OCI-LY3 (cell line): ENCODE results near the gene ZNF597.

ENCODE experiments used
- H2AFZ ChIP-seq: fragments of 200-600, 300-600 bp; shearing (Covaris generic); 2 replicates; pipeline ENCODE4 v1.6.0; 2014; ENCODE audit warnings: antibody characterized with exemption, low read depth, low read length
- H3K27ac ChIP-seq: fragments of 200-600, 300-600 bp; sonication (generic); 2 replicates; pipeline ENCODE4 v1.5.1; 2014; ENCODE audit warnings: mild to moderate bottlenecking, low read length, moderate library complexity, mixed read lengths
- H3K27me3 ChIP-seq: fragments of 200-600, 300-600 bp; sonication (generic); 2 replicates; pipeline ENCODE4 v1.6.1; 2014; ENCODE audit warnings: low read depth, low read length, mixed read lengths
- H3K36me3 ChIP-seq: fragments of 200-600, 300-600 bp; sonication (generic); replicated peaks from 2 replicates; pipeline ENCODE3; 2014; ENCODE audit warnings: low read depth, low read length, mixed read lengths
- H3K4me1 ChIP-seq: fragments of 300-600, 200-600 bp; sonication (generic); 2 replicates; pipeline ENCODE4 v1.6.1; 2014; ENCODE audit warnings: low read length, mixed read lengths
- H3K4me2 ChIP-seq: fragments of 200-600, 300-600 bp; sonication (generic); 2 replicates; pipeline ENCODE4 v1.6.1; 2014; ENCODE audit warnings: low read length, mixed read lengths
- H3K4me3 ChIP-seq: fragments of 300-600, 200-600 bp; sonication (generic); 2 replicates; pipeline ENCODE4 v1.5.1; 2014; ENCODE audit warnings: antibody characterized with exemption, mild to moderate bottlenecking, low read length, moderate library complexity
- H3K79me2 ChIP-seq: fragments of 300-600, 200-600 bp; shearing (Covaris generic); 2 replicates; pipeline ENCODE4 v1.6.1; 2014; ENCODE audit warnings: mild to moderate bottlenecking, low read length, mixed read lengths
- H3K9ac ChIP-seq: fragments of 300-600, 200-600 bp; shearing (Covaris generic); 2 replicates; pipeline ENCODE4 v1.6.0; 2014; ENCODE audit warnings: mild to moderate bottlenecking, low read length, moderate library complexity
- H3K9me3 ChIP-seq: fragments of 200-600, 300-600 bp; shearing (Covaris generic); 2 replicates; pipeline ENCODE4 v1.6.1; 2014; ENCODE audit warnings: low read length, mixed read lengths; ENCODE audit not compliant: insufficient read depth
- H4K20me1 ChIP-seq: fragments of 200-600, 300-600 bp; sonication (generic); 2 replicates; pipeline ENCODE4 v1.6.1; 2016; ENCODE audit warnings: low read length, mixed read lengths; ENCODE audit not compliant: insufficient read depth
- CTCF ChIP-seq: fragments of 200-600, 300-600 bp; sonication (generic); IDR thresholded peaks from 2 replicates; pipeline ENCODE4 v1.5.1; 2014; ENCODE audit warnings: antibody characterized with exemption, low read length, low read depth
- EZH2phosphoT487 ChIP-seq: fragments of 200-600 bp; shearing (Covaris generic); IDR thresholded peaks from 2 replicates; pipeline ENCODE4 v1.6.1; 2018; ENCODE audit warnings: antibody characterized with exemption, mixed run types, low read depth

ZNF597 gene

GRCh38 chr16:3470723-3471122 lies 27.4 kb upstream of the ZNF597 start:
- Histone ChIP-seq H3K9me3 (peaks cover 5% of the 10 kb centered on the region; the same call in 1 of the 2 replicates), H3K4me3 (no peak overlapping the region), H4K20me1 (peaks cover 52% of the 10 kb centered on the region), H2AFZ (no peak overlapping the region), H3K4me2 (no peak overlapping the region), H3K9ac (no peak overlapping the region), H3K4me1 (no peaks in the 10 kb centered on the region), H3K36me3 (peaks cover 26% of the 10 kb centered on the region), H3K79me2 (peaks cover 97% of the 10 kb centered on the region), H3K27me3 (no peaks in the 10 kb centered on the region), H3K27ac (no peak overlapping the region)
- TF ChIP-seq EZH2phosphoT487 (no peak), CTCF (no peak)

GRCh38 chr16:3469736-3470135 lies 26.4 kb upstream of the ZNF597 start:
- H3K4me2 ChIP-seq: no peak overlapping the region
- TF ChIP-seq CTCF: no peak
- TF ChIP-seq EZH2phosphoT487: no peak
- peaks cover 100% of the 10 kb centered on the region for H3K79me2 ChIP-seq
- no peak overlapping the region for H3K4me3 ChIP-seq
- H4K20me1 ChIP-seq: peaks cover 57% of the 10 kb centered on the region
- no peak overlapping the region for H3K27ac ChIP-seq
- H3K9ac ChIP-seq: no peak overlapping the region
- H3K9me3 ChIP-seq: peaks cover 5% of the 10 kb centered on the region; the same call in 1 of the 2 replicates
- no peaks in the 10 kb centered on the region for H3K4me1 ChIP-seq
- no peak overlapping the region for H2AFZ ChIP-seq
- peaks cover 31% of the 10 kb centered on the region for H3K36me3 ChIP-seq
- no peaks in the 10 kb centered on the region for H3K27me3 ChIP-seq

GRCh38 chr16:3468501-3468900 lies 25.2 kb upstream of the ZNF597 start:
- Histone ChIP-seq H4K20me1 (peaks cover 58% of the 10 kb centered on the region), H3K9me3 (peaks cover 5% of the 10 kb centered on the region; the same call in 1 of the 2 replicates), H3K9ac (no peak overlapping the region), H2AFZ (no peak overlapping the region), H3K27ac (no peak overlapping the region), H3K4me3 (no peak overlapping the region), H3K79me2 (peaks cover 100% of the 10 kb centered on the region), H3K27me3 (no peaks in the 10 kb centered on the region), H3K36me3 (peaks cover 31% of the 10 kb centered on the region), H3K4me2 (no peak overlapping the region), H3K4me1 (0 out of 2 replicates have a peak, but pooled peaks cover 2% of the 10 kb centered on the region)
- TF ChIP-seq CTCF (no peak), EZH2phosphoT487 (no peak)

GRCh38 chr16:3467921-3468320 lies 24.6 kb upstream of the ZNF597 start:
- Histone ChIP-seq H3K9ac (no peak overlapping the region), H4K20me1 (peaks cover 58% of the 10 kb centered on the region), H3K79me2 (peaks cover 100% of the 10 kb centered on the region), H3K4me1 (0 out of 2 replicates have a peak, but pooled peaks cover 2% of the 10 kb centered on the region), H3K36me3 (peaks cover 30% of the 10 kb centered on the region), H3K4me2 (no peak overlapping the region), H3K4me3 (no peak overlapping the region), H3K9me3 (peaks cover 3% of the 10 kb centered on the region; the same call in 1 of the 2 replicates), H3K27ac (no peak overlapping the region), H2AFZ (no peak overlapping the region), H3K27me3 (no peaks in the 10 kb centered on the region)
- TF ChIP-seq CTCF (no peak), EZH2phosphoT487 (no peak)
